Measurements from ENCODE around the gene RPTN. TPM values are rescaled to one million over a fixed set of nuclear protein-coding genes. Genes with fewer than 3 reads are reported as not detected.

RPTN gene
- total RNA-seq, 2 experiments from 2014 or later, result not detected

DNA sequence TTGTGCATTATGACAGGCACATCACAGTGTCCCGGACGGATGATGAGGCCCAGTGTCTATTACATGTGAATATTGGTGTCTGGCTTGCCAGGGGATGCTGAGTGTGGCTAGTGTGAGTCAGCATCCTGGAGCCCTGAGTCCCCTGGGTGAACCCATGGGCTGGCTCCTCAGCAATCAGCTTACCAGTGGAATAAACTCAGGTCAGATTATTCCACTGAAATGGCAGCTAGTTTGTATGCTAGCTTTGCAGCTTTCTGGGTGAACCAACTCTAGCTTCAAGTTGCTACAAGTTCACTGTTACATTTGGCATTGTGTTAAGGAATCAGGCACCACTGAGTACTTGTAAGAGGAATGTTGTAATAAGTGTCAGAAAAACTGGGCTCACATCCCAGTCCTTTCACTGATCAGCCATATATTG is 23.9 kb upstream of the RPTN start:
- intact Hi-C loops (cut with micrococcal nuclease), result loop anchor here (10.0 kb wide), 1 partner anchor 68 kb away; the partner anchor contains the start of gene TCHH
- POLR2A ChIA-PET, result interaction anchor here (1.0 kb wide), 1 partner anchor 135 kb away, joined by 3 read pairs; no protein-coding TSS in a partner anchor
- CTCF ChIA-PET, result interaction anchor here (1.0 to 12.7 kb wide), 11 partner anchors 34 to 276 kb away, joined by 3 to 442 read pairs (median 5); no protein-coding TSS in a partner anchor
- H3K4me3 Mint-ChIP-seq, result no peak overlapping the region
- H3K27me3 Mint-ChIP-seq, result peaks cover 2% of the 10 kb centered on the region
- no peak overlapping the region for H3K27ac Mint-ChIP-seq
- peaks cover 3% of the 10 kb centered on the region for H3K4me1 Mint-ChIP-seq (ENCODE audit: low read depth)
- peak; percentile 27 for DNase-seq
- H3K9me3 Mint-ChIP-seq, result no peaks in the 10 kb centered on the region
- no peaks in the 10 kb centered on the region for H3K36me3 Mint-ChIP-seq

DNA sequence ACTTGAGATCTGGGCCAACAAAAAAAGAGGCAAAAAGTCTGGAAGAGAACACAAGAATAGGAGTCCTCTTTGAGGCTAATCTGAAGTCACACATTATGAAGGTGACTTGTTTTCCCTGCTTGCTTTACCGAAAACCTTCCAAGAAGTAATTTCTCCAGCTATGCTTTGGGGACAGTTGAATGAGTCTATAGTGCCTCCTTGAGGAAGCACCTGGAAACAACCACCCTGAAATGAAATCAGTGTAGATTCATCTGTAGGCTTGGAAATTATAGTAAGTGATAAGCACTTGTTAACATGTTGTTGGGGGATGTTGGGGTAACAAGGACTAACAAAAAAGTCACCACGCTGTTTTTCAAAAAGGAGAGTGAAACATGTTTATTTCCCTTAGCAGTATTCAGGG is 23.4 kb upstream of the RPTN start:
- ChIA-PET CTCF (interaction anchor here (0.5 to 12.7 kb wide), 11 partner anchors 22 to 276 kb away, joined by 3 to 442 read pairs (median 5); no protein-coding TSS in a partner anchor), POLR2A (interaction anchor here (1.0 kb wide), 1 partner anchor 134 kb away, joined by 3 read pairs; no protein-coding TSS in a partner anchor)
- Mint-ChIP-seq H3K27me3 (peaks cover 2% of the 10 kb centered on the region), H3K4me3 (no peak overlapping the region), H3K27ac (no peak overlapping the region), H3K36me3 (no peaks in the 10 kb centered on the region), H3K9me3 (no peaks in the 10 kb centered on the region), H3K4me1 (ENCODE audit: low read depth) (peaks cover 3% of the 10 kb centered on the region)
- DNase-seq, result no peak
- intact Hi-C loops (cut with micrococcal nuclease), result loop anchor here (10.0 kb wide), 1 partner anchor 68 kb away; the partner anchor contains the start of gene TCHH

DNA sequence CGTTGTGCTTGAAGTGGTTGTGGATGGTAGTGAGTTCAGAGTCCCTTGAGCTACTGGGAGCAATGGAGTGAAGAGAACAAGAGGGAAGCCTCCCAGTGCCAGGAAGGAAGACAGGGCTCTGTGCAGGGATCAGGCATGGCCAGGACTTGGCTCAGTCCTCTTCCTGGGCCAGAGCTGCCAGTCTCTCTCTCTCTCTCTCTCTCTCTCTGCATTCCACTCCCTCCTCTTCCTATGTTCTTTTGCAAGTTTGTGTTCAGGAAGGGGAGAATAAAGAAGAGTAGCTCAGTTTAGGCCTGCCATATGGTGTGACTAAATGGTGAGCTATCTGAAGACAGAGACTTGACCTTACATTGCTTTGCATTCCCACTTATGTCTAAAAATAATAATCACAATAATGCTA is 20.5 kb upstream of the RPTN start:
- DNase-seq, result no peak
- no peaks in the 10 kb centered on the region for H3K9me3 Mint-ChIP-seq
- H3K36me3 Mint-ChIP-seq, result no peaks in the 10 kb centered on the region
- POLR2A ChIA-PET, result no interaction called here
- intact Hi-C loops (cut with micrococcal nuclease), result no loop called here
- no peak overlapping the region for H3K27ac Mint-ChIP-seq
- no peak overlapping the region for H3K4me3 Mint-ChIP-seq
- peaks cover 6% of the 10 kb centered on the region for H3K27me3 Mint-ChIP-seq
- H3K4me1 Mint-ChIP-seq (ENCODE audit: low read depth), result no peaks in the 10 kb centered on the region
- CTCF ChIA-PET, result interaction anchor here (0.7 to 12.7 kb wide), 6 partner anchors 9 to 1252 kb away, joined by 3 to 442 read pairs (median 10); no protein-coding TSS in a partner anchor

DNA sequence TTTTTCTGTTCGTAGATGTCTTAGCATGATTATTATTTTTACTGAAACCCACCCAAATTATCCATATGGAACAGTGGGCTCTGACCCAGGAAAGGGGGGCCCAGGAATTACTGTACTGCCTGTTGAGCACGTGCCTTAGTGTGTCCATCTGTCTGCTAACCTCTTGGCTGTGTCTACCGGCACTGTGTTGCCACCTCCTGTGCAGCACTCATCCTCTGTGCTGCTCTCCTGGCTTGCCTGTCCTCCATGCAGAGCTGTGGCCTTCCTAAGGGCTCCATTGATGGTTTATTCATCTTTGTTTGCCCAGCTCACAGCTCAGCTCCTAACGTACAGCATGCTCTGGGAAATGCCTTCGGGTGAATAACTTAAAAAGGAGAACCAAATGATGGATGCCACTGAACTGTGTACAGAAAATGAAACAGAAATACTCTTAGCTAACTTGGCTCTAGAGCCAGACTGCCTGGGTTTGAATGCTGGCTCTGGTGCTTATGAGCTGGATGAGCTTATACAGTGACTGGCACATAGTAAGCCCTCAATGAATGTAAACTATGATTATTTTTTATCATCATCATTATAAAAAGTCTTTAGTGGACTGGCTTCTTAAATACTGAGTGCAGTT is 11.4 kb upstream of the RPTN start:
- ChIA-PET CTCF (no interaction called here), POLR2A (interaction anchor here (0.6 kb wide), 1 partner anchor 18 kb away, joined by 3 read pairs; no protein-coding TSS in a partner anchor)
- intact Hi-C loops (cut with micrococcal nuclease), result no loop called here
- Mint-ChIP-seq H3K4me3 (no peak overlapping the region), H3K27ac (no peak overlapping the region), H3K36me3 (no peaks in the 10 kb centered on the region), H3K4me1 (ENCODE audit: low read depth) (peaks cover 7% of the 10 kb centered on the region), H3K27me3 (no peaks in the 10 kb centered on the region), H3K9me3 (no peaks in the 10 kb centered on the region)
- DNase-seq, result no peak

DNA sequence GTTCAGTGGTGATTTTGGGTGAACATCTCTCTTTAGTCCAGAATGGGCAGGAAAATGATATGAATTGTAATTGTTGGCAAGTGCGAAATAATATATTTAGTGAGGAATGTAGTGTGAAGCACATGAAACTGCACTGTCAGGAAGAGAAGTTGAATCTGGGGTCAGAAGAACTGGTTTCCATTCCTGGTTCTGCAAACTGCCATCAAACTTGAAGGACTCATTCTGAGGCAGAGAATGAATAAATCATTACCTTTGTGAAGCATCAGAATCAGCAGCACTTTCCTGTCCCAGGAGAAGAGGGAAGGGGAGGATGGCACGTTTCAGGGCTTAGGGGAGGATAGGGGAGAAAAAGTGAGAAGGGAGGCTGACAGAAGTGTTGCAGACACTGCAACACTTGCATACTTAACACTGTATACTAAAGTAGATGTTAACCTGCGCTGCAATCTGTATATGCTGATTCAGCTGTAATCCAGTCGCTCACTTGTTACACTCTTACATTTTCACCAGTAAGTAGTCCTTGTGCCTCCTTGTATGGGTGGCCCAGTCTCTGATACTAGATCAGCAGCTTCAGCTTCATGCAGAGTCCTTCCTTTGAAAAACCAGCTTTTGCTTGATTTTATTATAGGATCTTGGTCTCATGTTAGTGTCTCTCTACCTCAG is 10.5 kb upstream of the RPTN start:
- intact Hi-C loops (cut with micrococcal nuclease), result no loop called here
- no peak overlapping the region for H3K4me3 Mint-ChIP-seq
- H3K27ac Mint-ChIP-seq, result no peak overlapping the region
- H3K4me1 Mint-ChIP-seq (ENCODE audit: low read depth), result peaks cover 7% of the 10 kb centered on the region
- ChIA-PET CTCF (no interaction called here), POLR2A (no interaction called here)
- DNase-seq, result no peak
- no peaks in the 10 kb centered on the region for H3K27me3 Mint-ChIP-seq
- H3K9me3 Mint-ChIP-seq, result no peaks in the 10 kb centered on the region
- no peaks in the 10 kb centered on the region for H3K36me3 Mint-ChIP-seq

DNA sequence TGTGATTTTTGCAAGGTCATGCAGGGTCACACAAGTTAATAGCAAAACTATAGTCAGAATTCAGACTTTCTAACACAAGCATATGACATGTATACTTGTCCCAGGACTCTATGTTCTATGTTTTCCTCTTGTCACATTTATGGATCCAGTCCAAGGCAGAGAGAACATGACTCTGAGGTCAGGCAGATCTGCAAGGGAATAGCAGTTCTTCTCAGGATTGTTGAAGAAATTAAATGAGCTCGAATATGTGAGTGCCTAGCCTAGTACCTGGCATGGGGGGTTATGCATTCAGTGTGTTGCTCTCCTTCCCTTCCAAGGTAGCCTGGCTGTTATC is 9.5 kb upstream of the RPTN start:
- Mint-ChIP-seq H3K27ac (no peak overlapping the region), H3K27me3 (peaks cover 2% of the 10 kb centered on the region), H3K4me1 (ENCODE audit: low read depth) (peaks cover 7% of the 10 kb centered on the region), H3K9me3 (no peaks in the 10 kb centered on the region), H3K36me3 (no peaks in the 10 kb centered on the region), H3K4me3 (no peak overlapping the region)
- ChIA-PET CTCF (interaction anchor here (0.8 to 1.6 kb wide), 3 partner anchors 19 to 116 kb away, joined by 3 to 4 read pairs (median 3); no protein-coding TSS in a partner anchor), POLR2A (no interaction called here)
- intact Hi-C loops (cut with micrococcal nuclease), result no loop called here
- DNase-seq, result no peak

DNA sequence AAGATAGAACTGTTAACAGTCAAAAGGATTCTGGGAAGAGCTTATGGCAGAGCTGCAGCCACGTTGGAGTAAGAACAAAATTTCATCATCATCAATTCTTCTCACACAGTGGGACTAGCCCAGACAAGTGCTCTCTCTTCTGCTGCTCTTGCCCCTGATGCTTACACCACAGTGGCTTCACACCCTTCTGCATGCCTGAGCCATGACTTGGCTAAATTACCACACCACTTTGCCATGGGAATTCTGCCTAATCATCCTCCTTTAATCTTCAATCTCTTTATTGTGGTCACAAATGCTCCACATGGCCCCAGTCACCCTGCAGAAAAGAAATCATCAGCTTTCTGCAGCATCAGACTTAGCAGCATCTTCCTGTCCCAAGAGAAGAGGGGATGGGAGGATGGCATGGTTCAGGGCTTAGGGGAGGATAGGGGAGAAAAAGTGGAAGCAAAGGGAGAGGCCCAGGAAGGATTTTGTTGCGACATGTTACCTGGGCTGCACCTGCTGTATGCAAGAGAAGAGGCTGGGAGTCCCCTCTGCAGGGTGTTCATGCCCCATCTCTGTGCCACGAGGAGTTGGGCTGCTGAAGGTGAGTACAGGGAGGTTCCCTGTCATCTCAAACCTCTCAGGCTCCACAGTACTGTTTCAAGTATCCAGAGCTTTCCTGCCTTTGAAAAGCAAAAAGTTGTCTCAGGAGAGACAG is 9.0 kb upstream of the RPTN start:
- Mint-ChIP-seq H3K27ac (no peak overlapping the region), H3K36me3 (no peaks in the 10 kb centered on the region), H3K27me3 (peaks cover 2% of the 10 kb centered on the region), H3K4me1 (ENCODE audit: low read depth) (peaks cover 7% of the 10 kb centered on the region), H3K4me3 (no peak overlapping the region), H3K9me3 (no peaks in the 10 kb centered on the region)
- POLR2A ChIA-PET, result no interaction called here
- intact Hi-C loops (cut with micrococcal nuclease), result no loop called here
- CTCF ChIA-PET, result interaction anchor here (0.8 to 1.6 kb wide), 3 partner anchors 19 to 115 kb away, joined by 3 to 4 read pairs (median 3); no protein-coding TSS in a partner anchor
- no peak for DNase-seq

DNA sequence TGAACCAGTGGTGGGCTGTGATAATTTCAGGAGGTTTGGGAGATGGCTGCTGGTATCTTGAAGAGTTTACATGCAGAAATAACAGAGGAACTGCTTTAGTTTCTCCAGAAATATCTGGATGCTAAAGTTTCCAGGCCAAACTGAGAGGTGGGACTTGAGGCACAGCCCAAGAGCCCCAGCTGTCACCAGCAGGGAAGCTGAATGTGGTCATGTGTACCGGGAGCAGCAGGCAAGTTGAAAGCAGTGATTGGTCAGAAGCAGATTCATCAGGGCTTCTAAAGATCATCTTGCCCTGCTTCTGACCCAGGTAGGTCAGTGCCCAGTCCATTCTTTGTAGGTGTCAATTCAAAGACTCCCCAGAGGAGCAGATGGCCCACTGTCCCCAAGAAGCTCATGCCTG is 7.9 kb upstream of the RPTN start:
- H3K9me3 Mint-ChIP-seq, result no peaks in the 10 kb centered on the region
- DNase-seq, result no peak
- POLR2A ChIA-PET, result no interaction called here
- H3K36me3 Mint-ChIP-seq, result no peaks in the 10 kb centered on the region
- intact Hi-C loops (cut with micrococcal nuclease), result no loop called here
- H3K4me3 Mint-ChIP-seq, result no peak overlapping the region
- H3K4me1 Mint-ChIP-seq (ENCODE audit: low read depth), result peaks cover 7% of the 10 kb centered on the region
- no peak overlapping the region for H3K27ac Mint-ChIP-seq
- H3K27me3 Mint-ChIP-seq, result peaks cover 2% of the 10 kb centered on the region
- CTCF ChIA-PET, result interaction anchor here (1.6 kb wide), 1 partner anchor 114 kb away, joined by 4 read pairs; no protein-coding TSS in a partner anchor

DNA sequence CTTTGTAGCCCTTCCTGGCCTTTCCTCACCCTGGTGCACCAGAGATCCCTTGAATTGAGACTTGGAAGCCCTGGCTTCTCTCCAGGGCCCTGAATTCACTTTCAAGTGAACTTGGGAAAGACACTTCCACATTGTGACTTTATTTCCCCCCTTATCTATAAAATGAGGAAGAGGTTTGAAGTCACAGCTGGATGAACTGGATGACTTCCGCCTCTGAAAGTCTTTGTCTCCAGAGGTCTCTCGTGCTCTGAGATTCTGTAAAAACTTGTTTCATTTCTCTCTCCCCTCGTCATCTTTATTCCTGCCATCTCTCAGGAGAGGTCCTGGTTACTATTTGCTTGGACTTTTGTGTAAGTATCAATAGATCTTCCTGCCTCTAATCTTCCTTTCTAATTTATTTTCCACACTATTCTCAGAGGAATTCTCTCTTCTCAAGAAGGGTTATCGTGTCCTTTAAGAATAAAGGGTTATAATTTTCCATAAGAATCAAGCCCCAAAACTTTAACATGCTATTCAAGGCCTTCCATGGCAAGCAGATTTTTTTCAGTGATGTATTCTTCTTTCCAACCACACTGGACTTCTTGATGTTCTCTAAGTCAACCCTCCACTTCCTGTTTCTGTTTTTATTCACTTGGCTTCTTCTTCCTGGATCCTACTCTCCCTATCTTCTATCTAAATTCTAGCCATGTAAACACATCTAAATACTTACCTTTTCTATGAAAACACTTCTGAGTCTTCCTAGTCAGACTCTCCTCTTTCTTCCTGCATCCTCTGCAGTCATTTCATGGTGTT is 6.5 kb upstream of the RPTN start:
- Mint-ChIP-seq H3K4me1 (ENCODE audit: low read depth) (peaks cover 7% of the 10 kb centered on the region), H3K9me3 (no peaks in the 10 kb centered on the region), H3K36me3 (no peaks in the 10 kb centered on the region), H3K27ac (no peak overlapping the region), H3K27me3 (peaks cover 2% of the 10 kb centered on the region), H3K4me3 (no peak overlapping the region)
- ChIA-PET POLR2A (no interaction called here), CTCF (no interaction called here)
- DNase-seq, result no peak
- intact Hi-C loops (cut with micrococcal nuclease), result no loop called here

DNA sequence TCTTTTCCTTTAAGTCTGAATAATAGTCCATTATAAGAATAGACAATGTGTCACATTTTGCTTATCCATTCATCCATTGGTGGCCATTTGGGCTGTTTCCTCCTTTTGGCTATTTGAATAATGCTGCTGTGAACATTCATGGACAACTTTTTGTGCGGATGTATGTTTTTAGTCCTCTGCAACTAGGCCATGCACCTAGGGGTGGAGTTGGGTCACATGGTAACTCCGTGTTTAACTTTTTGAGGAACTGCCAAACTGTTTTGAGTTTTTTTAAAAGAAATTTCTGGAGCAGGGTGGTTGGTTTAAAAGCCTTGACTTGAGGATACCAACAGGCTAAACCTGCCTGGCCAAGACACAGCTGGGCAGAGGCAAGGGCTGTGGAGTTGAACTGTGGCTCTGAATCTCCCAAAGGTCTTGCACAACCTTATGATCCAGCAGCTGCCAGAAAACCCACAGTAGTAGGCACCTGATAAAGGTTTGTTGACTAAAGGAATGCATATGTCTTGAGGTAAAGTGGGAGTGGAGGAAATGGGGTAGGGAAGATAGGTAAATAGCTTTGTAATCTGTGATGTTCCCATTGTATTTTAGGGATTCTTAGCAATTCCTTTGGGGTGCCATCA is 5.6 kb upstream of the RPTN start:
- POLR2A ChIA-PET, result no interaction called here
- intact Hi-C loops (cut with micrococcal nuclease), result no loop called here

DNA sequence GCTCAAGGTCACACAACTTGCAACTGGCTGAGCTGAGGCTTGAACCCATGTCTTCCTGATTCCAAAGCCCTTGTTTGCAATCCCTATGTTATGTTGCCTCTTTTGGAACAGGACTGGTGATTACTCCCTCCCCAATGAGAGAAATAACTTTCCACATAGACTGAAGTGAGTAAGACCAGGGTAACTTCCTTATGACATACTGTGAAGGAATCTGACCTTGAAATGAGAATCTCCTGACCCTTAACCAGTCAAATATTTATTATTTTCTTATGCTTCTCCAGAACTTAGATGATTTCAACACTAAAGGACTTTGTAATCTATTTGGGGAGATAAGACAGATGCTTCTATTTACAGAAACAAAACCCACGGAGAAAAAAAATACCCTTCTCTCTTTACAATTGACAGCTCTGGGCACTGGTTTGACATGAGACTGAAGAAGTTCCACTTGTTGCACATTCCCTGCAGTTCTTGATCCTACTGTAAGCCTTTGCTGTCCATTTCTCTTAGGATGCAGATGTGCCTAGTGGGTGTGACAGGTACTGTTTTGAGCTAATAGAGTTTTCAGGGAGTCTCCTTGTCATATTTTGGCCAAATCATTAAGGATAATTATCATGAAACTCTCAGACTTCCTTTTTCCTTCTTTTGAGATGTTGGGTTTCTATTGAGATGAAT is 3.9 kb upstream of the RPTN start:
- ChIA-PET POLR2A (no interaction called here), CTCF (no interaction called here)
- no peak for DNase-seq
- no peaks in the 10 kb centered on the region for H3K9me3 Mint-ChIP-seq
- intact Hi-C loops (cut with micrococcal nuclease), result no loop called here
- peaks cover 2% of the 10 kb centered on the region for H3K27me3 Mint-ChIP-seq
- H3K36me3 Mint-ChIP-seq, result no peaks in the 10 kb centered on the region
- H3K27ac Mint-ChIP-seq, result no peak overlapping the region
- H3K4me3 Mint-ChIP-seq, result no peak overlapping the region
- peaks cover 7% of the 10 kb centered on the region for H3K4me1 Mint-ChIP-seq (ENCODE audit: low read depth)

More for the DNA sequence above, 5.6 kb upstream of the RPTN start:
- DNase-seq, result no peak
- CTCF ChIA-PET, result interaction anchor here (0.9 kb wide), 1 partner anchor 294 kb away, joined by 4 read pairs; no protein-coding TSS in a partner anchor
- Mint-ChIP-seq H3K4me3 (no peak overlapping the region), H3K27ac (no peak overlapping the region), H3K9me3 (no peaks in the 10 kb centered on the region), H3K27me3 (peaks cover 2% of the 10 kb centered on the region), H3K36me3 (no peaks in the 10 kb centered on the region), H3K4me1 (ENCODE audit: low read depth) (peaks cover 7% of the 10 kb centered on the region)
